Right lobe of liver (tissue), 6 donors: Measurements from ENCODE around the gene TBK1. TPM values are rescaled to one million over a fixed set of nuclear protein-coding genes. Genes with fewer than 3 reads are reported as not detected.

ENCODE experiments used
- ATAC-seq, 4 donors: fragments of 200-7000 bp; cut with Tn5 transposase; one replicate each; pipeline ENCODE4 v1.9.1; 2020; ENCODE audit warnings: mild to moderate bottlenecking in 4 of 4, moderate library complexity in 4 of 4
- DNase-seq, 3 donors: peaks; one replicate each; pipeline ENCODE4 v3.0.0-alpha.2; 2020
- H3K27ac ChIP-seq, 3 donors: fragments of 200-600 bp; one replicate each; pipeline ENCODE4 v1.8.0; 2022
- H3K27me3 ChIP-seq, 2 donors: fragments of 200-600 bp; one replicate each; pipeline ENCODE4 v1.8.0; 2022
- H3K36me3 ChIP-seq, 4 donors: fragments of 200-600 bp; sonication (generic) in 1 of 4; one replicate each; pipeline versions ENCODE4 v1.5.1 to v1.8.0; 2017 to 2022; ENCODE audit warnings: control low read depth in 1 of 4
- H3K4me1 ChIP-seq, 4 donors: fragments of 200-600 bp; sonication (generic) in 1 of 4; one replicate each; pipeline versions ENCODE4 v1.5.1 to v1.8.0; 2017 to 2022; ENCODE audit warnings: control low read depth in 1 of 4
- H3K4me3 ChIP-seq, 3 donors: fragments of 200-600 bp; one replicate each; pipeline ENCODE4 v1.8.0; 2022
- H3K9me3 ChIP-seq, 4 donors: fragments of 200-600 bp; sonication (generic) in 1 of 4; one replicate each; pipeline versions ENCODE4 v1.5.1 to v1.8.0; 2017 to 2022; ENCODE audit warnings: control low read depth in 1 of 4
- CTCF ChIP-seq, 4 donors: fragments of 200-600 bp in 3 of 4; fragments of 450-650 bp in 1 of 4; IDR thresholded peaks; one replicate each; pipeline versions ENCODE4 v1.5.1 to v1.8.0; 2016 to 2022; ENCODE audit warnings: antibody characterized with exemption in 4 of 4, mild to moderate bottlenecking in 2 of 4
- POLR2A ChIP-seq: fragments of 450-650 bp; IDR thresholded peaks from one replicate; pipeline ENCODE4 v1.6.1; 2017; ENCODE audit warnings: antibody characterized with exemption, mild to moderate bottlenecking
- WGBS: methylation state at CpG from one replicate; pipeline ENCODE4 v1.1.6; 2018; ENCODE audit warnings: low coverage, low lambda C conversion rate; ENCODE audit not compliant: insufficient coverage; ENCODE audit errors: missing lambda C conversion rate; 5-methylcytosine and 5-hydroxymethylcytosine counted together
- intact Hi-C, 2 donors: fragments of 100-400 bp; cut with DNase I; formaldehyde crosslinking; loops; one replicate each; pipeline versions ENCODE4 v1.11.2 to v1.14.1; 2022
- total RNA-seq, 6 experiments: library from RNA; depleted of rRNA in 2 of 6; stranded (reverse); fragments of >200 nt in 2 of 6; fragmentation: NEBNext Ultra II Directional in 3 of 6; extraction: Animal tissue kit (Norgen Biotek cat#: 25700) in 3 of 6; gene quantifications; one replicate each; pipeline versions ENCODE4 v1.1.0 to v1.2.4, GENCODE V29; 2016 to 2023
- donor health status: DM: no; HTN: yes; CAD: no.
- donor health status: DM: no; HTN: no; CAD: no.
- donor health status: DM: no; HTN: no; CAD: no.
- donor health status: DM: no; HTN: yes; CAD: no.
- donor health status: DM: no; HTN: yes; CAD: no.

Gene TBK1
- total RNA-seq, 6 experiments from 2014 or later = 9.0 to 21.8 (median 14.0) TPM

- intact Hi-C loops = no loop called here
- H3K36me3 ChIP-seq = peaks cover 0 to 5% (median 4%) of the 10 kb centered on the region in 4 donors
- H3K9me3 ChIP-seq = no peaks in the 10 kb centered on the region
- 0% methylated on average over 3 of the region's 3 CpGs for WGBS
- DNase-seq = no peak
- H3K27ac ChIP-seq = peak overlapping the region; percentile 38 to 71 (median 40)
- no peaks in the 10 kb centered on the region for H3K27me3 ChIP-seq
- no peak for TF ChIP-seq POLR2A
- TF ChIP-seq CTCF (IDR thresholded peaks at IDR 0.05) = no peak
- peak; percentile 80 to 85 (median 84) for ATAC-seq
- peak overlapping the region; percentile 5 to 37 (median 26) for H3K4me3 ChIP-seq
- peaks cover 0 to 30% (median 2%) of the 10 kb centered on the region in 4 donors for H3K4me1 ChIP-seq
Observed at GRCh38 chr12:64459394-64459891, 7.5 kb downstream of the TBK1 start.

GRCh38 chr12:64461634-64462414 is 9.9 kb downstream of the TBK1 start:
- no peak for DNase-seq
- Histone ChIP-seq H3K36me3 (peaks cover 0 to 27% (median 13%) of the 10 kb centered on the region in 4 donors), H3K27me3 (no peaks in the 10 kb centered on the region), H3K27ac (peak overlapping the region in 1 of 3 donors; percentile 1), H3K4me3 (no peak overlapping the region), H3K9me3 (no peaks in the 10 kb centered on the region), H3K4me1 (peaks cover 0 to 30% (median 2%) of the 10 kb centered on the region in 4 donors)
- intact Hi-C loops = no loop called here
- WGBS = 65% methylated on average over 2 of the region's 2 CpGs
- TF ChIP-seq CTCF (IDR thresholded peaks at IDR 0.05) = no peak
- TF ChIP-seq POLR2A = no peak
- peak; percentile 30 to 59 (median 50) for ATAC-seq

GRCh38 chr12:64466178-64466577 is 14.3 kb downstream of the TBK1 start:
- intact Hi-C loops = no loop called here
- ATAC-seq = no peak
- TF ChIP-seq CTCF (IDR thresholded peaks at IDR 0.05) (no peak), POLR2A (no peak)

GRCh38 chr12:64468966-64469365 is 17.0 kb downstream of the TBK1 start:
- TF ChIP-seq CTCF (IDR thresholded peaks at IDR 0.05) = no peak
- no peak for TF ChIP-seq POLR2A
- Histone ChIP-seq H3K27ac (no peak overlapping the region), H3K4me1 (no peaks in the 10 kb centered on the region), H3K9me3 (no peaks in the 10 kb centered on the region), H3K36me3 (peaks cover 0 to 62% (median 17%) of the 10 kb centered on the region in 4 donors), H3K4me3 (no peak overlapping the region), H3K27me3 (no peaks in the 10 kb centered on the region)
- intact Hi-C loops = no loop called here
- WGBS = 44% methylated on average over 2 of the region's 5 CpGs
- DNase-seq = no peak
- ATAC-seq = no peak

More at GRCh38 chr12:64466178-64466577, 14.3 kb downstream of the TBK1 start:
- H3K27me3 ChIP-seq = no peaks in the 10 kb centered on the region
- H3K9me3 ChIP-seq = no peaks in the 10 kb centered on the region
- no peak overlapping the region for H3K27ac ChIP-seq
- no peak for DNase-seq
- H3K36me3 ChIP-seq = peaks cover 0 to 60% (median 18%) of the 10 kb centered on the region in 4 donors
- peaks cover 0 to 12% (median 0%) of the 10 kb centered on the region in 4 donors for H3K4me1 ChIP-seq
- H3K4me3 ChIP-seq = no peak overlapping the region
